Neural cell (in vitro differentiated cells): ENCODE results near the gene SH3BP4.

Source experiments
- EP300 ChIP-seq: fragments of 450-650 bp; conservative IDR thresholded peaks from 2 replicates; pipeline ENCODE4 v1.6.1; 2014; ENCODE audit warnings: antibody characterized with exemption, mild to moderate bottlenecking, moderate library complexity; ENCODE audit not compliant: poor library complexity, severe bottlenecking
- EZH2 ChIP-seq: fragments of 200-600, 300-800 bp; shearing (Covaris generic), sonication (generic); IDR thresholded peaks from 2 replicates; pipeline ENCODE4 v1.6.1; 2014; ENCODE audit warnings: antibody characterized with exemption, low read length, borderline replicate concordance, mild to moderate bottlenecking; ENCODE audit not compliant: insufficient read depth, poor library complexity, severe bottlenecking
- POLR2AphosphoS5 ChIP-seq: IDR thresholded peaks from 2 replicates; pipeline ENCODE4 v1.6.1; 2012
- RAD21 ChIP-seq: fragments of 450-650 bp; conservative IDR thresholded peaks from 2 replicates; pipeline ENCODE4 v1.6.1; 2014; ENCODE audit warnings: antibody characterized with exemption, mild to moderate bottlenecking, moderate library complexity
- TAF1 ChIP-seq: IDR thresholded peaks from 2 replicates; pipeline ENCODE4 v1.6.1; 2012; ENCODE audit warnings: low read depth
- TF ChIP-seq, protein P1 (sequence below): fragments of 450-650 bp; IDR thresholded peaks from 2 replicates; pipeline ENCODE4 v1.5.1; 2014; ENCODE audit warnings: antibody characterized with exemption, mild to moderate bottlenecking, moderate library complexity; ENCODE audit not compliant: poor library complexity, severe bottlenecking

- no peak for TF ChIP-seq POLR2AphosphoS5
- TF ChIP-seq RAD21: no peak
- TF ChIP-seq, protein P1, sequence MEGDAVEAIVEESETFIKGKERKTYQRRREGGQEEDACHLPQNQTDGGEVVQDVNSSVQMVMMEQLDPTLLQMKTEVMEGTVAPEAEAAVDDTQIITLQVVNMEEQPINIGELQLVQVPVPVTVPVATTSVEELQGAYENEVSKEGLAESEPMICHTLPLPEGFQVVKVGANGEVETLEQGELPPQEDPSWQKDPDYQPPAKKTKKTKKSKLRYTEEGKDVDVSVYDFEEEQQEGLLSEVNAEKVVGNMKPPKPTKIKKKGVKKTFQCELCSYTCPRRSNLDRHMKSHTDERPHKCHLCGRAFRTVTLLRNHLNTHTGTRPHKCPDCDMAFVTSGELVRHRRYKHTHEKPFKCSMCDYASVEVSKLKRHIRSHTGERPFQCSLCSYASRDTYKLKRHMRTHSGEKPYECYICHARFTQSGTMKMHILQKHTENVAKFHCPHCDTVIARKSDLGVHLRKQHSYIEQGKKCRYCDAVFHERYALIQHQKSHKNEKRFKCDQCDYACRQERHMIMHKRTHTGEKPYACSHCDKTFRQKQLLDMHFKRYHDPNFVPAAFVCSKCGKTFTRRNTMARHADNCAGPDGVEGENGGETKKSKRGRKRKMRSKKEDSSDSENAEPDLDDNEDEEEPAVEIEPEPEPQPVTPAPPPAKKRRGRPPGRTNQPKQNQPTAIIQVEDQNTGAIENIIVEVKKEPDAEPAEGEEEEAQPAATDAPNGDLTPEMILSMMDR: no peak
- TF ChIP-seq EZH2: no peak
- no peak for TF ChIP-seq EP300
- no peak for TF ChIP-seq TAF1
Observed at GRCh38 chr2:235000426-235001236, 48.8 kb downstream of the SH3BP4 start.
